Uterus (tissue), 2 donors: Measurements from ENCODE around the gene EYS.

Experiments
- CTCF ChIP-seq, 4 experiments: fragments of 200-600 bp in 2 of 4; fragments of 450-650 bp in 2 of 4; sonication (generic) in 2 of 4; IDR thresholded peaks; one replicate each; pipeline ENCODE4 v1.5.1; 2016 to 2019; ENCODE audit warnings: antibody characterized with exemption in 4 of 4, mild to moderate bottlenecking in 2 of 4, moderate library complexity in 1 of 4
- POLR2A ChIP-seq, 2 donors: fragments of 450-650 bp; IDR thresholded peaks; one replicate each; pipeline ENCODE4 v1.6.1; 2016; ENCODE audit warnings: antibody characterized with exemption in 2 of 2, mild to moderate bottlenecking in 1 of 2, moderate library complexity in 1 of 2

GRCh38 chr6:65091561-65091960 is 615.5 kb downstream of the EYS start:
- TF ChIP-seq CTCF (IDR thresholded peaks at IDR 0.05): no peak
- TF ChIP-seq POLR2A (IDR thresholded peaks at IDR 0.05): no peak
